ENCODE measurements around the gene MAP7D3. TPM values are rescaled to one million over a fixed set of nuclear protein-coding genes. Genes with fewer than 3 reads are reported as not detected.

MAP7D3 gene
- polyA plus RNA-seq, 4 donors = 12.1 to 18.2 (median 16.6) TPM

- no peak for DNase-seq (ENCODE audit: low read depth in 4 of 4, low spot score in 2 of 4)
These were observed 43.7 kb downstream of the MAP7D3 start for GRCh38 chrX:136207546-136207945.

GRCh38 chrX:136206916-136207315, 44.3 kb downstream of the MAP7D3 start:
- no peak for DNase-seq (ENCODE audit: low read depth in 4 of 4, low spot score in 2 of 4)

GRCh38 chrX:136205882-136206380, 45.3 kb downstream of the MAP7D3 start:
- DNase-seq (ENCODE audit: low read depth in 4 of 4, low spot score in 2 of 4) = no peak

GRCh38 chrX:136204571-136204970, 46.6 kb downstream of the MAP7D3 start:
- no peak for DNase-seq (ENCODE audit: low read depth in 4 of 4, low spot score in 2 of 4)

GRCh38 chrX:136203951-136204350, 47.2 kb downstream of the MAP7D3 start:
- DNase-seq (ENCODE audit: low read depth in 4 of 4, low spot score in 2 of 4) = no peak

GRCh38 chrX:136203438-136203837, 47.8 kb downstream of the MAP7D3 start:
- DNase-seq (ENCODE audit: low read depth in 4 of 4, low spot score in 2 of 4) = no peak

- DNase-seq (ENCODE audit: low read depth in 4 of 4, low spot score in 2 of 4) = no peak
These were observed 48.3 kb downstream of the MAP7D3 start for GRCh38 chrX:136202889-136203288.

GRCh38 chrX:136201601-136202000, 49.6 kb downstream of the MAP7D3 start:
- DNase-seq (ENCODE audit: low read depth in 4 of 4, low spot score in 2 of 4) = no peak

GRCh38 chrX:136200466-136200865, 50.7 kb downstream of the MAP7D3 start:
- no peak for DNase-seq (ENCODE audit: low read depth in 4 of 4, low spot score in 2 of 4)

GRCh38 chrX:136199365-136199764, 51.8 kb downstream of the MAP7D3 start:
- DNase-seq (ENCODE audit: low read depth in 4 of 4, low spot score in 2 of 4) = no peak

GRCh38 chrX:136198678-136199243, 52.4 kb downstream of the MAP7D3 start:
- no peak for DNase-seq (ENCODE audit: low read depth in 4 of 4, low spot score in 2 of 4)

GRCh38 chrX:136198010-136198409, 53.2 kb downstream of the MAP7D3 start:
- DNase-seq (ENCODE audit: low read depth in 4 of 4, low spot score in 2 of 4) = no peak

- no peak for DNase-seq (ENCODE audit: low read depth in 4 of 4, low spot score in 2 of 4)
These were observed 54.5 kb downstream of the MAP7D3 start for GRCh38 chrX:136196691-136197155.

GRCh38 chrX:136195247-136195646, 56.0 kb downstream of the MAP7D3 start:
- DNase-seq (ENCODE audit: low read depth in 4 of 4, low spot score in 2 of 4) = no peak

- no peak for DNase-seq (ENCODE audit: low read depth in 4 of 4, low spot score in 2 of 4)
These were observed 56.7 kb downstream of the MAP7D3 start for GRCh38 chrX:136194536-136194935.

- no peak for DNase-seq (ENCODE audit: low read depth in 4 of 4, low spot score in 2 of 4)
These were observed 57.4 kb downstream of the MAP7D3 start for GRCh38 chrX:136193771-136194170.

- no peak for DNase-seq (ENCODE audit: low read depth in 4 of 4, low spot score in 2 of 4)
These were observed 58.3 kb downstream of the MAP7D3 start for GRCh38 chrX:136192839-136193414.

- no peak for DNase-seq (ENCODE audit: low read depth in 4 of 4, low spot score in 2 of 4)
These were observed 59.1 kb downstream of the MAP7D3 start for GRCh38 chrX:136192135-136192534.

- no peak for DNase-seq (ENCODE audit: low read depth in 4 of 4, low spot score in 2 of 4)
These were observed 60.0 kb downstream of the MAP7D3 start for GRCh38 chrX:136191171-136191570.

- no peak for DNase-seq (ENCODE audit: low read depth in 4 of 4, low spot score in 2 of 4)
These were observed 61.0 kb downstream of the MAP7D3 start for GRCh38 chrX:136190038-136190713.

GRCh38 chrX:136189222-136189621, 62.0 kb downstream of the MAP7D3 start:
- DNase-seq (ENCODE audit: low read depth in 4 of 4, low spot score in 2 of 4) = no peak

- DNase-seq (ENCODE audit: low read depth in 4 of 4, low spot score in 2 of 4) = no peak
These were observed 65.2 kb downstream of the MAP7D3 start for GRCh38 chrX:136186023-136186413.

All from left renal cortex interstitium (tissue), 4 donors.